ENCODE data around the gene PDZD2. TPM values are rescaled to one million over a fixed set of nuclear protein-coding genes. Genes with fewer than 3 reads are reported as not detected.
A peak's percentile ranks its signal among the peaks of the same experiment; 100 is the strongest.

The PDZD2 gene
- total RNA-seq, 2 experiments from 2014 or later, result 0.04 to 0.14 TPM

DNA sequence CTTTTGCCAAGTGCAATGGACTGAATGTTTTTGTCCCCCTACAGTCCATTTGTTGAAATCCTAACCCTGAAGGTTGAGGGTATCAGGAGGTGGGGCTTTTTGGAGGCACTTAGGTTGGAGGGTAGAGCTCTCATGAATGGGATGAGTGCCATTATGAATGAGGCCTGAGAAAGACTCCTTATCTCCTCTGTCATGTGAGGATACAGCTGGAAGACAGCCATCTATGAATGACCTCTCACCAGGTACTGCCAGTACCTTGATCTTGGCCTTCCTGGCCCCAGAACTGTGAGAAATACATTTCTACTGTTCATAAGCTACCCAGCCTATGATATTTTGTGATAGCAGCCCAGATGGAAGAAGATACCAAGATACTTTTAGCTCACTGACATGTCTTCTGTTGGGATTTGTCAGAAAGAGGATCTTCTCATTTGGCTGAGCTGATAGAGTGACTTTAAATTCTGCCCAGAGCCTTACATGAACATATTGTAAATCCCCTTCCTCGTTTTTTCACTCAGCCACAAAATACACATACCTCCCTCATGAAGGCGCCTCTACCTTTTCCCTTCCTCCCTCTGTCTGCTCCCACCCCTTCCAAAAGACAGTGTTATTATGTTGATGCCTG, 256.4 kb downstream of the PDZD2 start:
- intact Hi-C loops (cut with DNase I, micrococcal nuclease), result no loop called here
- Mint-ChIP-seq H3K4me3 (no peak overlapping the region), H3K4me1 (no peaks in the 10 kb centered on the region), H3K9me3 (ENCODE audit: low read depth) (no peaks in the 10 kb centered on the region), H3K27ac (no peak overlapping the region), H3K27me3 (no peaks in the 10 kb centered on the region), H3K36me3 (ENCODE audit: low read depth) (no peaks in the 10 kb centered on the region)
- CTCF ChIA-PET, result interaction anchor here (0.6 to 1.3 kb wide), 2 partner anchors 33 to 198 kb away, joined by 3 to 4 read pairs; no protein-coding TSS in a partner anchor
- POLR2A ChIA-PET, result no interaction called here
- no peak for ATAC-seq
- DNase-seq, result no peak

GRCh38 chr5:31898036-31898632, 259.2 kb downstream of the PDZD2 start:
- POLR2A ChIA-PET, result interaction anchor here (0.6 kb wide), 1 partner anchor 12 kb away, joined by 3 read pairs; no protein-coding TSS in a partner anchor
- intact Hi-C loops (cut with DNase I, micrococcal nuclease), result no loop called here
- Mint-ChIP-seq H3K4me3 (no peak overlapping the region), H3K4me1 (peaks cover 5% of the 10 kb centered on the region), H3K27me3 (no peaks in the 10 kb centered on the region), H3K36me3 (ENCODE audit: low read depth) (no peaks in the 10 kb centered on the region), H3K9me3 (ENCODE audit: low read depth) (no peaks in the 10 kb centered on the region), H3K27ac (no peak overlapping the region)
- ATAC-seq (no peak), DNase-seq (no peak)
- CTCF ChIA-PET, result interaction anchor here (0.9 kb wide), 1 partner anchor 11 kb away, joined by 3 read pairs; no protein-coding TSS in a partner anchor

- intact Hi-C loops (cut with DNase I, micrococcal nuclease), result no loop called here
- DNase-seq (no peak), ATAC-seq (no peak)
- ChIA-PET POLR2A (no interaction called here), CTCF (interaction anchor here (1.0 kb wide), 1 partner anchor 35 kb away, joined by 3 read pairs; no protein-coding TSS in a partner anchor)
- no peak overlapping the region for H3K27ac Mint-ChIP-seq
- no peaks in the 10 kb centered on the region for H3K36me3 Mint-ChIP-seq (ENCODE audit: low read depth)
- H3K9me3 Mint-ChIP-seq (ENCODE audit: low read depth), result no peaks in the 10 kb centered on the region
- no peak overlapping the region for H3K4me3 Mint-ChIP-seq
- no peaks in the 10 kb centered on the region for H3K27me3 Mint-ChIP-seq
- H3K4me1 Mint-ChIP-seq, result peaks cover 5% of the 10 kb centered on the region
Measured at GRCh38 chr5:31900296-31900865, 261.4 kb downstream of the PDZD2 start.

GRCh38 chr5:31901807-31902530, 263.0 kb downstream of the PDZD2 start:
- Mint-ChIP-seq H3K36me3 (ENCODE audit: low read depth) (no peaks in the 10 kb centered on the region), H3K4me1 (peaks cover 5% of the 10 kb centered on the region), H3K4me3 (no peak overlapping the region), H3K9me3 (ENCODE audit: low read depth) (no peaks in the 10 kb centered on the region), H3K27me3 (no peaks in the 10 kb centered on the region), H3K27ac (no peak overlapping the region)
- ChIA-PET POLR2A (no interaction called here), CTCF (interaction anchor here (0.6 kb wide), 1 partner anchor 422 kb away, joined by 3 read pairs; no protein-coding TSS in a partner anchor)
- intact Hi-C loops (cut with DNase I, micrococcal nuclease), result no loop called here
- DNase-seq, result no peak
- ATAC-seq, result no peak

- POLR2A ChIA-PET, result no interaction called here
- ATAC-seq, result peak; percentile 33
Measured at GRCh38 chr5:31908396-31908795, 269.5 kb downstream of the PDZD2 start.

DNA sequence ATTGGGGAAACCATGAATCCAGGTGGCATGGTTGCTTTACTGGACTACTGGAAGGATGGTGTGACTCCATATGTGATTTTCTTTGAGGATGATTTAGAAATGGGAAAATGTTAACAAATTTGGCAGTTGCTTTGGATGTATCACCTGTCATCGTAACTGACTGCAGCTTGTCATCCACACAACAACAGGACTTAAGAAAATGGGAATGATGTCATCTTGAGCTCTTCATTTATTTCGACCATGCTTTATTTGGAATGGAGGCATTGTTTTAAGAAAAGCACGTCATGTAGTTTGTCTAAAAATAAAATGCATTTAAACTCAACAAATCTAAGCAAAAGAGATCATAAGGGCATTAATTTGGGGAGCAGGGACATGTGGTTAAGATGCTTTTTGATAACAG, 270.1 kb downstream of the PDZD2 start:
- CTCF ChIA-PET, result interaction anchor here (0.7 to 1.1 kb wide), 4 partner anchors 11 to 168 kb away, joined by 3 to 5 read pairs (median 4); no protein-coding TSS in a partner anchor

More at GRCh38 chr5:31908396-31908795, 269.5 kb downstream of the PDZD2 start:
- H3K36me3 Mint-ChIP-seq (ENCODE audit: low read depth), result no peaks in the 10 kb centered on the region
- peak; percentile 8 for DNase-seq
- intact Hi-C loops (cut with DNase I, micrococcal nuclease), result no loop called here
- peaks cover 5% of the 10 kb centered on the region for H3K4me1 Mint-ChIP-seq
- CTCF ChIA-PET, result interaction anchor here (0.7 to 1.1 kb wide), 4 partner anchors 10 to 168 kb away, joined by 3 to 5 read pairs (median 4); no protein-coding TSS in a partner anchor
- H3K27me3 Mint-ChIP-seq, result no peaks in the 10 kb centered on the region
- H3K27ac Mint-ChIP-seq, result no peak overlapping the region
- no peak overlapping the region for H3K4me3 Mint-ChIP-seq
- H3K9me3 Mint-ChIP-seq (ENCODE audit: low read depth), result no peaks in the 10 kb centered on the region

GRCh38 chr5:31911291-31912265, 272.6 kb downstream of the PDZD2 start:
- no peaks in the 10 kb centered on the region for H3K9me3 Mint-ChIP-seq (ENCODE audit: low read depth)
- no peak overlapping the region for H3K27ac Mint-ChIP-seq
- peaks cover 5% of the 10 kb centered on the region for H3K4me1 Mint-ChIP-seq
- no peaks in the 10 kb centered on the region for H3K36me3 Mint-ChIP-seq (ENCODE audit: low read depth)
- no peak for DNase-seq
- ChIA-PET CTCF (no interaction called here), POLR2A (no interaction called here)
- no peak for ATAC-seq
- intact Hi-C loops (cut with DNase I, micrococcal nuclease), result no loop called here
- H3K4me3 Mint-ChIP-seq, result no peak overlapping the region
- no peaks in the 10 kb centered on the region for H3K27me3 Mint-ChIP-seq

More for the DNA sequence above, 270.1 kb downstream of the PDZD2 start:
- DNase-seq, result no peak
- Mint-ChIP-seq H3K4me1 (peaks cover 5% of the 10 kb centered on the region), H3K27ac (no peak overlapping the region), H3K36me3 (ENCODE audit: low read depth) (no peaks in the 10 kb centered on the region), H3K9me3 (ENCODE audit: low read depth) (no peaks in the 10 kb centered on the region), H3K4me3 (no peak overlapping the region), H3K27me3 (no peaks in the 10 kb centered on the region)
- intact Hi-C loops (cut with DNase I, micrococcal nuclease), result no loop called here
- POLR2A ChIA-PET, result no interaction called here
- no peak for ATAC-seq

DNA sequence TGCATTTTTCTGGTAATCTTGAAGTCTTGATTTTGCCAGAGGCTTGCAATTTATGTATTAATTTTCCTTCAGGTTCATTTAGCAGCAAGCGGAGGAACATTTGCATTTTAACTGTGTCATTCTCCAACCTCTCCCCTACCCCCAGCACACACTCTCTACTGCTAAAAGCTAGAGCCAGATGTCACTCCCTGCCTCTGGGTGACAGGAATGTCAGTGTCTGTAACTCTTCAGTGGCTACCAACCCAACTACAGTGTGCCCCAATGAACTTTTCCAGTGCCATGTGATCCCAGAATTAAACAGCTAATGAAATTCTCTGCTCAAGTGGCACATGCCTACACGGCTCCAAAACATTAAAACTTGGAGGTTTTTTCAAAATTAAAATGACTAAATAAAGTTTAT, 274.9 kb downstream of the PDZD2 start:
- intact Hi-C loops (cut with DNase I, micrococcal nuclease), result no loop called here
- POLR2A ChIA-PET, result no interaction called here
- Mint-ChIP-seq H3K27ac (no peak overlapping the region), H3K9me3 (ENCODE audit: low read depth) (no peaks in the 10 kb centered on the region), H3K4me1 (no peaks in the 10 kb centered on the region), H3K27me3 (no peaks in the 10 kb centered on the region), H3K36me3 (ENCODE audit: low read depth) (no peaks in the 10 kb centered on the region), H3K4me3 (no peak overlapping the region)
- ATAC-seq, result no peak
- CTCF ChIA-PET, result interaction anchor here (0.7 kb wide), 1 partner anchor 39 kb away, joined by 3 read pairs; no protein-coding TSS in a partner anchor
- DNase-seq, result no peak

GRCh38 chr5:31916327-31916726, 277.4 kb downstream of the PDZD2 start:
- H3K4me3 Mint-ChIP-seq, result no peak overlapping the region
- DNase-seq (no peak), ATAC-seq (no peak)
- H3K36me3 Mint-ChIP-seq (ENCODE audit: low read depth), result no peaks in the 10 kb centered on the region
- ChIA-PET CTCF (interaction anchor here (1.3 kb wide), 1 partner anchor 161 kb away, joined by 4 read pairs; no protein-coding TSS in a partner anchor), POLR2A (no interaction called here)
- H3K27me3 Mint-ChIP-seq, result no peaks in the 10 kb centered on the region
- no peak overlapping the region for H3K27ac Mint-ChIP-seq
- H3K9me3 Mint-ChIP-seq (ENCODE audit: low read depth), result no peaks in the 10 kb centered on the region
- no peaks in the 10 kb centered on the region for H3K4me1 Mint-ChIP-seq
- intact Hi-C loops (cut with DNase I, micrococcal nuclease), result no loop called here

GRCh38 chr5:31918739-31919138, 279.8 kb downstream of the PDZD2 start:
- Mint-ChIP-seq H3K36me3 (ENCODE audit: low read depth) (no peaks in the 10 kb centered on the region), H3K4me3 (no peak overlapping the region), H3K9me3 (ENCODE audit: low read depth) (no peaks in the 10 kb centered on the region), H3K4me1 (no peaks in the 10 kb centered on the region), H3K27me3 (no peaks in the 10 kb centered on the region), H3K27ac (no peak overlapping the region)
- ATAC-seq (no peak), DNase-seq (no peak)
- CTCF ChIA-PET, result interaction anchor here (0.7 kb wide), 1 partner anchor 65 kb away, joined by 3 read pairs; no protein-coding TSS in a partner anchor
- POLR2A ChIA-PET, result no interaction called here
- intact Hi-C loops (cut with DNase I, micrococcal nuclease), result no loop called here
